SKM-1 treated with dmso at 0.1 percent for 144 hours (cell line): ENCODE results near the gene TCL1A.
"Not testable (repeated sequence)": the region's sequence is repeated elsewhere in the genome, so short reads cannot be mapped to it uniquely, and the experiment has no call there.

Experiments
- DNase-seq: peaks from one replicate; lab custom pipeline; 2025; ENCODE audit not compliant: unreplicated experiment; lab: John Stamatoyannopoulos, UW

Gene TCL1A

DNA sequence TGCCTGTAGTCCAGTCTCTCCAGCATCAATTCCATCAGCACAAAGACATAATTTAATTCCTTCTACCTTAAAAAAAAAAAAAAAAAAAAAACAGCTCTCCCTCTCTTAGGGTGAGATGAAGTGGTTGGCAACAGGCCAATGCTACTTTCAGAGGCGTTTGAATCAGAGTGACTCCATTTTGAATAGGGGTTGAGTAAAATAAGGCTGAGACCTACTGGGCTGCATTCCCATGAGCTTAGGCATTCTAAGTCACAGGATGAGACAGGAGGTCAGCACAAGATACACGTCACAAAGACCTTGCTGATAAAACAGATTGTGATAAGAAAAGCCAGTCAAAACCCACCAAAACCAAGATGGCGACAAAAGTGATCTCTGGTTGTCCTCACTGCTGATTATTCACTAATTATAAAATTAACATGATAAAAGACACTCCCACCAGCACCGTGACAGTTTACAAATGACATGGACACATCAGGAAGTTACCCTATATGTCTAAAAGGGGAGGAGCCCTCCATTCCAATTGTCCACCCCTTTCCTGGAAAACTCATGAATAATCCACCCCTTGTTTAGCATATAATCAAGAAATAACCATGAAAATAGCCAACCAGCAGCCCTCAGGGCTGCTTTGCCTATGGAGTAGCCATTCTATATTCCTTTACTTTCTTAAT lies 34.6 kb downstream of the TCL1A start:
- no peak for DNase-seq

DNA sequence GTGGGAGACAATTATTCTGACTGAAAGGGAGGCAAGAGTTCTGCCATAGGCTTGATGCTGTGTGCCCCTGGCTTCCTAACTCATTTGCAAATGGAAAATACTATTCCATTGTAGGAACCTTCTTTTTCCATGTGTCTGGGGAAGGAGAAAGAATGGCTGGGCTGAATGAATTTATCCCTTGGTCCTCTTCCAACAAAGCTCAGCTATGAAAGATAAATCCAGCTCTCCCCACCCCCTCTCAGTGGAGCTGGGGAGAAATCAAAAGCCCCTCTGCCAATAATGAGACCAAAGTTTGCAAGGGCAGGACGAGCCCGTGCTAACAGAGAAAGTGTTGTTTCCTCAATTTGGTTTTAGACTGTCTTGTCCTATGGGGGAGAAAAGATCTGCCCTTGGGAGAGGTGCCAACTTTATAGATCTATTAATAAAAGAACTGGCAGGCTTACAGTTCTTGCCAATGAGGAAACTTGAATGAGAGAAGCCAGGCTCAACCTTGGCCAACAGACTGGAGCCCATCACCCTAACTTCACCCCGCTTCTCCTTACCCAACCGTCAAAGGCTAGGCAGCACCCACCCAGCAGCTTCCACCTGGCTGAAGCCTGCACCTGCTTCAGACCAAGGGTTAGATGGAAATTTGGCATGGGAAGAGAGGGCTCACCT lies 36.6 kb downstream of the TCL1A start:
- no peak for DNase-seq

DNA sequence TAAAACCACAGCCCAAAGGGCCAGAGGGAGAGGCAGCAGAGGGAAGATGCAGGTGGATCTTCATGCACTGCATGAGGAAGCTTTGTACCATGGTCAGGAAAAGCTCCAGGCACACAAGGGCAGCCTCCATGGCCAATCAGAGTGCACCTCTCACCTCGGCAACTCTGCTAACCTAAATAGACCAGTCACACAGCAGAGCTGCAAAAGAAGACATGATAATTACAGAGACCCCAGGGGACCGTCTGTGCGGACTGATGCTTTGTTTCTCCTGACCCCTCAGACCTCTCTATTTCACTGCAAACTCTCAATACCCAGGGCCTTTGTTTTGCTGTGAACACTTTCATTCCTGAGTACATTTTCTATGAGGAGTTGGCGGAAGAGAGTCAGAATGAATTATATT lies 38.4 kb downstream of the TCL1A start:
- DNase-seq = no peak

DNA sequence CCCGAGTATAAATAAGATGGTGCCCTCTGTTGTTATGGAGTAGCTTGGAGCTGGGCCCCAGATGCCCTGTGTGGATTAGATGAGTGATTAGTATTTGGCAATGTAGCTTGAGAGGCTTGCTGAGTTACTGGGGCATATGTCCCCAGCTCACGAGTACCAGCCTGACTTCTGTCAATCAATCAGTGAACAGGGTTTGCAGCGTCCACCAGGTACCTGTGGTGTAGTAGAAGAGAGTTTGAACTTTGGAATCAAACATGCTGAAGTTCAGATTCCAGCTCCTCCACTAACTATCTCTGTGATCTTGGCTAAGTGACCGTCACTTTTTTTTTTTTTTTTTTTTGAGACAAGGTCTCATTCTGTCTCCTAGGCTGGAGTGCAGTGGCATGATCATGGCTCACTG lies 39.3 kb downstream of the TCL1A start:
- DNase-seq = no peak

GRCh38 chr14:95668235-95668772 lies 45.6 kb downstream of the TCL1A start:
- DNase-seq = no peak

GRCh38 chr14:95667249-95667693 lies 46.7 kb downstream of the TCL1A start:
- DNase-seq = no peak

- no peak for DNase-seq
Observed at GRCh38 chr14:95666450-95666849, 47.5 kb downstream of the TCL1A start.

DNA sequence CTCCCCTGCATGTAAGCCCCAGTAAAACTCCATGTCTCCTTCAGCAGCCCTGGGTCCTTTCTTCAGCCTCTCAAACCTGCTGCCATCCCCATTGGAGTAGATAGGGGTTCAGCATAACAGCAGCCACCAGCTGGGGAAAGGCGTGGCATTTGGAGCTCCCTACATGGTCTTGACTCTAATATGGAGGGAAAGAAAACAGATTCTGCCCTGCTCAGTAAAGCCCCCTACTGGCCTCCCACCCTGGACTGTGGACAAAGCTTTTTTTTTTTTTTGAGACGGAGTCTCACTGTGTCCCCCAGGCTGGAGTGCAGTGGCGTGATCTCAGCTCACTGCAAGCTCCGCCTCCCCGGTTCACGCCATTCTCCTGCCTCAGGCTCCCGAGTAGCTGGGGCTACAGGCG lies 48.4 kb downstream of the TCL1A start:
- DNase-seq = not testable (repeated sequence)

DNA sequence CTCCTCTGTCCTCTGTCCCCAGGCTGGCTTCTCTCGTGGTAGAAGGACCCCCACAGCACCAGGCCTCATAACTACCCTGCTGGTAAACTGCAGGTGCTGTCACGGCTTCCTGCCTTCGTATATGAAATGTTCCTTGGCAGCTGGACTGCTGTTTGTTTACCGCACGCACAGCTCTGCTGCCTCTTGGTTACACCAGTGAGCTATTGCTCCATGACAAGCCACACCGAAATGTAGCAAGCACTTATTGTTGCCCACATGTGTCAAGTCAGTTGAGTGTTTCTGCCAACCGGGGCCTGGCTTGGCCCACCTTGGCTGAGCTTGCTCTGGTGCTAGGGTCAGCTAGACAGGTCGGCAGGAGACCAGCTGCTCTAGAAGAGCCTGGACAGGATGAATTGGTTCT lies 49.4 kb downstream of the TCL1A start:
- DNase-seq = no peak

DNA sequence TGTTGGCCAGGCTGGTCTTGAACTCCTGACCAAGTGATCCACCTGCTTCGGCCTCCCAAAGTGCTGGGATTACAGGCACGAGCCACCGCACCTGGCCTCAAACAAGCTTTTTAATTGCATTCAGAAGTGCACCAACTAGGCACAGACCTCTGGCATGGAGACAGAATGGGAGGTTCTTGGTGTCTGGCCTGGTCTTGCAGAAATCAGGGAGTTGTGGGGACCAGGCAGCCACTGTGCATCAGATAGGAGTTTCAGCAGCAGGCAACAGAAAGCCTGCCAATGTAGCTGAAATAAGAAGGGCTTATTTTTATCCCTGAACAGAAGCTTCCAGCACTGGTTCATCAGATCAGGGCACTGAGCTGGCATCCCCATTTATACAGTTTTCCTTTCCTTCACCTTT lies 49.9 kb downstream of the TCL1A start:
- no peak for DNase-seq

GRCh38 chr14:95663226-95663797 lies 50.6 kb downstream of the TCL1A start:
- DNase-seq = no peak

GRCh38 chr14:95662376-95663186 lies 51.3 kb downstream of the TCL1A start:
- DNase-seq = no peak

- DNase-seq = no peak
Observed at GRCh38 chr14:95660651-95661515, 53.0 kb downstream of the TCL1A start.

GRCh38 chr14:95659990-95660385 lies 53.9 kb downstream of the TCL1A start:
- no peak for DNase-seq
